Left colon (tissue), 2 donors: Measurements from ENCODE around the gene CFAP58. TPM values are rescaled to one million over a fixed set of nuclear protein-coding genes. Genes with fewer than 3 reads are reported as not detected.

Source experiments
- ATAC-seq: fragments of 200-7000 bp; cut with Tn5 transposase; one replicate; pipeline ENCODE4 v1.9.1; 2020; ENCODE audit warnings: mild to moderate bottlenecking, moderate library complexity
- DNase-seq, 2 donors: peaks; one replicate each; pipeline ENCODE4 v3.0.0-alpha.2; 2020
- intact Hi-C, 2 donors: fragments of 100-400 bp; cut with DNase I in 1 of 2; cut with micrococcal nuclease in 1 of 2; formaldehyde crosslinking; loops; one replicate each; pipeline versions ENCODE4 v1.11.2 to v1.14.0; 2022; cut with DNase I, micrococcal nuclease
- total RNA-seq, 2 donors: library from RNA; stranded (reverse); fragmentation: NEBNext Ultra II Directional; extraction: Animal tissue kit (Norgen Biotek cat#: 25700); gene quantifications; one replicate each; pipeline ENCODE4 v1.2.1, GENCODE V29; 2021
- donor health status: DM: no; HTN: no; CAD: no.
- donor health status: DM: yes; HTN: yes; CAD: no.

Gene CFAP58
- total RNA-seq, 2 donors from 2014 or later = 0.09 to 0.20 TPM

GRCh38 chr10:104492329-104492940 lies 138.8 kb downstream of the CFAP58 start:
- ATAC-seq = no peak
- intact Hi-C loops = no loop called here

GRCh38 chr10:104498347-104499081 lies 144.9 kb downstream of the CFAP58 start:
- no peak for ATAC-seq
- no peak for DNase-seq
- intact Hi-C loops = no loop called here

More at GRCh38 chr10:104492329-104492940, 138.8 kb downstream of the CFAP58 start:
- DNase-seq = no peak

- intact Hi-C loops = no loop called here
- DNase-seq (no peak), ATAC-seq (no peak)
Measured at GRCh38 chr10:104501449-104501848, 147.8 kb downstream of the CFAP58 start.

- ATAC-seq = no peak
- DNase-seq = no peak
- intact Hi-C loops = no loop called here
Measured at GRCh38 chr10:104501864-104502579, 148.4 kb downstream of the CFAP58 start.

GRCh38 chr10:104502907-104503306 lies 149.3 kb downstream of the CFAP58 start:
- intact Hi-C loops = no loop called here

More at GRCh38 chr10:104502907-104503306, 149.3 kb downstream of the CFAP58 start:
- ATAC-seq (no peak), DNase-seq (no peak)

Other genes starting within 250 kb of the CFAP58 start
- 1 to 10 TPM; 3.4 to 5.6 TPM for gene SFR1, start 231.7 kb upstream of the CFAP58 start, total RNA-seq
- under 1 TPM; 0.34 to 0.40 TPM for gene CFAP43, start 121.5 kb upstream of the CFAP58 start, total RNA-seq
- 10 to 100 TPM; 67.5 to 71.2 TPM for gene GSTO1, start 98.9 kb upstream of the CFAP58 start, total RNA-seq
- 10 to 100 TPM; 13.7 to 27.9 TPM for gene GSTO2, start 84.6 kb upstream of the CFAP58 start, total RNA-seq
- 1 to 10 TPM; 5.0 to 5.1 TPM for gene ITPRIP, start 15.4 kb upstream of the CFAP58 start, total RNA-seq